NCI-H524 (cell line): ENCODE measurements around the gene CAPN14.
A peak's percentile ranks its signal among the peaks of the same experiment; 100 is the strongest.

Experiments used
- DNase-seq, 2 experiments: peaks; one replicate each; lab custom pipeline; 2025; lab: John Stamatoyannopoulos, UW

Gene CAPN14

GRCh38 chr2:31141443-31142085 lies 75.8 kb downstream of the CAPN14 start:
- DNase-seq = no peak

- peak; percentile 51 to 72 for DNase-seq
These were observed 77.2 kb downstream of the CAPN14 start for GRCh38 chr2:31140151-31140550.

- DNase-seq = no peak
These were observed 77.6 kb downstream of the CAPN14 start for GRCh38 chr2:31139671-31140070.

DNA sequence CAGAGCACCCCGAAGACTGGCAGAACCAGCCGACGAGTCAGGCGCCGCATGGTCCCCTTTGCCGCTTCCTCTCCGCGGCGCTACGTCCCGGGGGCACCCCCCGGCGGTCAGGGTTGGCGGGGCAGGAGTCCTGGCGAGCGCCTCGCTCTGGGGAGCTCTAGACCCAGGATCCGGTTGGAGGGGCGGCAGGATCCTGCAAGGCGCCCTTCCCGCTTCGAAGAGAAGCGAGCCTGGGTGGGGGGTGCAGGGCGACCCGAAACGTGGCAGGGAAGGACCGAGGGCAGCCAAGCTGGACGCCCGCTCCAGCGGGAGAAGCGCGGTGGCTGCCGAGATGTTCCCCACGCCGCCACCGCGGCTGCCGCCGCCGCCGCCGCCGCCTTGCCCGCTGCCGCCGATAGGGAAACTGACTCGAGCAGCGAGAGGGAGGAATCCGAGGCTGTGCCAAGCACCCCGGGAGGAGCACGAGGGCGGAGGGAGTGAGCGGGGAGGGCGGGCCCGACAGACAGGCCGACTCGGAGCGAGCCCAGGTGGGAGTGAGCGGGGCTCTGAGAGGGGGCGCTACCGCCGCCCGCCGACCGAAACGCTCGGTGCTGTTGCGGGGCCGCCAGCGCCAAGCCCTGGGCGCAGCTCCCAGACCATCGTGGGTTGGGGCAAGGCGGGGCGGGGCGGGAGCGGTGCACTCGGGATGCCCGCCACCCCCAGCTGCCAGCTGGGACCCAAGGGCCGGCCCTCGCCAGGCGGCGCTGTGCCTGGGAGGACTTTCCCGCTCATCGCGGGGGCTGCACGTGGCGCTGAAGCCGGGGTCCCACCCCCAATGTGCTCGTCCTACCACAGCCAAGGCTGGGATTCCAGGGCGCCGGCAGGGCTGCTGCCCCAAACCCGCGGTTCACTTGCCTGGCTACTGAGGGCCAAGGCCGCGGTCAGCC lies 79.0 kb downstream of the CAPN14 start, which contains the start of gene GALNT14:
Gene GALNT14, minus strand, starts transcription at position 404 of the 926 bp plus-strand sequence. Its CDS starts 354 bp downstream, at position 50.
- DNase-seq = peak; percentile 77 to 85

- peak in 1 of 2 experiments; percentile 64 for DNase-seq
These were observed 79.9 kb downstream of the CAPN14 start for GRCh38 chr2:31137211-31138036.

GRCh38 chr2:31136732-31137131 lies 80.6 kb downstream of the CAPN14 start:
- no peak for DNase-seq

DNA sequence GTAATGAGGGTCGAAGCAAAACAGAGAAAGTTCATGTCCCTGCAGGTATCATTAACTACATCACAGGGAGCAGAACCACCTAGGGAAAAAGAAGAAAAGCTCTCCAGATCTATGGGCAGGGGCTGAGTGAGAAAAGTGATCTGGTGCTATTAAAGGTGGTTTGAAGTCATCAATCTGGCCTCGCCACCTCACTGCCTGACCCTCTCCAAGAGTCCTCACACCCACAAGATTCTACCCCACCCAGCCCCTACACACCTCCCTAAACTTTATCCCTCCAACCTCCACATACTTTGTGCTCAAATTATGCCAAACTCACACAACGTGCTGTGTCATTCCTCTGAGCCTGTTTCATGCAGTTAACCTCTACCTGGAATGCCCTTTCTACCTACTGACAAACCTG lies 81.3 kb downstream of the CAPN14 start:
- DNase-seq = no peak

GRCh38 chr2:31134480-31134879 lies 82.8 kb downstream of the CAPN14 start:
- no peak for DNase-seq

GRCh38 chr2:31132786-31133185 lies 84.5 kb downstream of the CAPN14 start:
- peak in 1 of 2 experiments; percentile 65 for DNase-seq

GRCh38 chr2:31131871-31132270 lies 85.4 kb downstream of the CAPN14 start:
- no peak for DNase-seq

DNA sequence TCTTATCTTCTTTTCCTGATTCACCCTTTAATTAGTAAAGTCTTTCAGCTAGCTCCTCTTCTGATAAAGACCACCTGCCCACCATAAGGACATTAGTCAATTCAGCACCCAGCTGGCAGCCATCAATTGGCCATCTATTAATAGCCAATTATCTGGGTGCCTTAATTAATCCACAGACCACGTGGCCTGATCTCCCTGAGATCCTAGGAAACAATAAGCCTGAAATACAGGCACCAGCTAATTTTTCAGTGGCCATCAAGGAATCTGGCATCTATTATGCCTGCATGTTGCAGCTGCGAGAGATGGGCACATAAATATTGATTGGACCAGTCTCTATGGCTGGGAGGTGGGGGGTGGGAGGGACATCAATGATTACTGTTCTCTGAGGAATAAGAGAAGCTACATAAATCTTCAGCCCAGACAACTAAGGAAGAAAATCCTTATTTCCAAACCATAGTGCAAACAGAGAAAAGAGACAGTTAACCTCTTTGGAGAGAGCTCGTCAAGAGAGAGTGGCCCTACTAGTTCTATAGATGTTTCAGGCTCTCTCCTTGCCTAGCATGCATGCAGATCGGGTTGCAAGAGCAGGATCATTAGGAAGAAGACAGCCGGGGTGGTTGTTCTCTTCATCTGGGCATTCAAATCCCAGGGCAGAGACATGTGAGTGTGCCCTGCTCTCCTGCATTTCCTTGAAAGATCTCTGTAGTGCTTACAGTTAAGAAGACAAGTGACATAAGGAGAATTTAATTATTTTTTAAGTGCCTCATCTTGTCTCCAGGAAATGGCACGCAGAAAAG lies 87.7 kb downstream of the CAPN14 start:
- peak; percentile 90 to 97 for DNase-seq

GRCh38 chr2:31127931-31128330 lies 89.4 kb downstream of the CAPN14 start:
- DNase-seq = no peak

DNA sequence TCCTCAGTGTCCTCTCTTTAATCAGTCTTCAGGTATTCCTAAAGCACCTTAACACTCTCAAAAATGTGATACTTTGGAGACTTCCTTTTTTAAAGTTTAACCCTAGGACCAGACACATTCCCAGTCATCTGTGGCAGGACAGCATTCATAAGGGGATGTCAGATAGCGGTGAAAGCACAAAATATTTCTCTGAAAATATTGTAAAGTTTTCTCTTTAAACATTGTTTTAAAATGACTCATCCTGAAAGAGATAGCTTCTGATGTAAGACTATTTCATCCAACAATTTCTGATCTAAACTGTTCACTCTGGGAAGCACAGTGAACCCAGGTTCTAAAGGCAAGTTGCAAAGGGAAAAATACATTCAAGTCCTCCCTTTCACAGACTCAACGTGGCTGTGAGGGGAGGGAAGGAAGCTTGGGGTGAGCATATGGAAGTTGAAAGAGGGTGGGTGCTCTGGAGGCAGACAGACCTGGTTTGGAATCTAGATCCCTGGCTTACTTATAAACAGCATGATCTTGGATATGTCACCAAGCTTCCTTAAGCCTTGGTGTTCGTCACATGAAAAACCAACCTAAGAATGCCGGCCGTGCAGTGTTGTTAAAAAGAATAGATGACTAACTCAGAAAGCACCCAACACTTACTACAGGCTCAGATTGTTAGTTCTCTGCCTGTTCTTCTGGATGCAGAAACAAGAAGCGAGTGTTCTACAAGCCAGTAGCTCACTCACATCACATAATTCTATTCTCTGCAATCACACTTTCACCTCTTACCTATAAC lies 91.2 kb downstream of the CAPN14 start:
- no peak for DNase-seq

DNA sequence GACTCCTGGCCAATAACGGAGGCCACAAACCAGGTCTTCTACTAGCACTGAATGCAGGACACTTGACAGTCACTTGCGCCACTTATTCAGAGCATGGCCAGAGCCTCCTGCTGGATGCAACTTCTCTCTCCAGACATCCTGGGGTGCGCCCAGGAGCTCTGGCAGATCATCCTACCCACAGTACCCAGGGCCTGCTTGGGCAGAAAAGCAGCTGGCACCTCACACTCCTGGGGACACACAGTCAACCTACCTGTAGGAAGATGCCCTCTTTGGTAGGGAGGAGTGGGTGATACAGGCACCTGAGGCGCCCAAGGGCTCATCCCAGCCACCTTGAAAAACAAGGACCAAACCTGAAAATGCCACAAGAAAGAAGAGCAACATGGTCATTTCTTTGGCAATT lies 92.4 kb downstream of the CAPN14 start:
- DNase-seq = no peak
